Pancreas (tissue), 10 donors: ENCODE measurements around the gene DSCAM. TPM values are rescaled to one million over a fixed set of nuclear protein-coding genes. Genes with fewer than 3 reads are reported as not detected.

Source experiments
- ATAC-seq, 4 donors: fragments of 200-7000 bp; cut with Tn5 transposase; one replicate each; pipeline versions ENCODE4 v1.8.0 to v1.9.1; 2020; ENCODE audit warnings: mild to moderate bottlenecking in 4 of 4, moderate library complexity in 4 of 4
- DNase-seq, 6 donors: peaks; one replicate each; pipeline ENCODE4 v3.0.0-alpha.2; 2020
- FAIRE-seq: peaks from 2 replicates; lab custom pipeline; 2012; peaks lifted over from hg19 to GRCh38; lab: Jason Lieb, UNC
- H3K27ac ChIP-seq, 4 donors: fragments of 200-600 bp; sonication (generic); 1 replicate in 3 of 4; 2 replicates in 1 of 4; pipeline versions ENCODE4 v1.5.0 to v1.8.0; 2020
- H3K27me3 ChIP-seq, 4 donors: fragments of 200-600 bp; one replicate each; pipeline ENCODE4 v1.8.0; 2021
- H3K36me3 ChIP-seq, 3 donors: fragments of 200-600 bp; sonication (generic) in 1 of 3; one replicate each; pipeline versions ENCODE4 v1.5.0 to v1.8.0; 2020 to 2021
- H3K4me1 ChIP-seq, 3 donors: fragments of 200-600 bp; one replicate each; pipeline ENCODE4 v1.8.0; 2021
- H3K4me3 ChIP-seq, 4 donors: fragments of 200-600 bp; sonication (generic) in 2 of 4; one replicate each; pipeline versions ENCODE4 v1.5.0 to v1.8.0; 2020 to 2021
- H3K9me3 ChIP-seq, 4 donors: fragments of 200-600 bp; one replicate each; pipeline ENCODE4 v1.8.0; 2021
- CTCF ChIP-seq, 4 donors: fragments of 200-600 bp; sonication (generic) in 3 of 4; IDR thresholded peaks; one replicate each; pipeline versions ENCODE4 v1.5.0 to v1.8.0; 2021; ENCODE audit warnings: antibody characterized with exemption in 4 of 4
- WGBS, 2 donors: extraction: QIAGEN DNeasy Blood & Tissue Kit; methylation state at CpG; one replicate each; pipeline ENCODE4 v1.1.7; 2013; 5-methylcytosine and 5-hydroxymethylcytosine counted together
- intact Hi-C, 3 donors: fragments of 100-400 bp; cut with DNase I; formaldehyde crosslinking; loops; one replicate each; pipeline versions ENCODE4 v1.11.1 to v1.14.2; 2022
- polyA plus RNA-seq, 2 donors: library from polyadenylated mRNA; stranded (reverse); fragments of 200-250 nt; gene quantifications; one replicate each; pipeline ENCODE4 v1.2.3, GENCODE V29; 2013
- total RNA-seq, 6 donors: library from RNA; stranded (reverse); fragmentation: NEBNext Ultra II Directional in 4 of 6; extraction: Animal tissue kit (Norgen Biotek cat#: 25700) in 4 of 6; gene quantifications; one replicate each; pipeline versions ENCODE4 v1.2.1 to v1.2.4, GENCODE V29; 2021 to 2023
- donor health status: healthy with polysubstance abuse.
- donor health status: DM: no; HTN: no; CAD: no; lungs with moderate emphysema.
- donor health status: DM: no; HTN: no; CAD: no.
- donor health status: control.
- donor health status: control.
- donor health status: Bipolar disorder and iron deficiency.
- donor health status: DM: yes; HTN: yes; CAD: no.
- donor health status: DM: no; HTN: no; CAD: no.
- donor health status: DM: no; HTN: no; CAD: no.
- donor health status: DM: yes; HTN: yes; CAD: no.

Gene DSCAM
- total and polyA plus RNA-seq, 8 donors = 0.05 to 0.77 (median 0.14) TPM

GRCh38 chr21:40337981-40338380, 509.0 kb downstream of the DSCAM start:
- intact Hi-C loops = no loop called here
- H3K9me3 ChIP-seq = no peaks in the 10 kb centered on the region
- TF ChIP-seq CTCF (IDR thresholded peaks at IDR 0.05) = no peak
- H3K4me1 ChIP-seq = no peaks in the 10 kb centered on the region
- no peaks in the 10 kb centered on the region for H3K36me3 ChIP-seq
- FAIRE-seq (no peak), ATAC-seq (no peak), DNase-seq (no peak)
- WGBS, 2 donors = 65 to 82% methylated on average over 13 of the region's 13 CpGs
- peaks cover 0 to 3% (median 0%) of the 10 kb centered on the region in 4 donors for H3K27me3 ChIP-seq
- H3K27ac ChIP-seq = no peak overlapping the region
- no peak overlapping the region for H3K4me3 ChIP-seq

- no peak for ATAC-seq
- no peak for DNase-seq
- Histone ChIP-seq H3K4me1 (no peaks in the 10 kb centered on the region), H3K4me3 (no peak overlapping the region), H3K36me3 (no peaks in the 10 kb centered on the region), H3K27me3 (peaks cover 0 to 3% (median 0%) of the 10 kb centered on the region in 4 donors), H3K27ac (no peak overlapping the region), H3K9me3 (no peaks in the 10 kb centered on the region)
- no peak for TF ChIP-seq CTCF (IDR thresholded peaks at IDR 0.05)
- intact Hi-C loops = no loop called here
- WGBS, 2 donors = 21 to 28% methylated on average over 5 of the region's 5 CpGs
- no peak for FAIRE-seq
Measured at GRCh38 chr21:40335704-40336103, 511.3 kb downstream of the DSCAM start.

GRCh38 chr21:40334159-40334558, 512.8 kb downstream of the DSCAM start:
- no peak overlapping the region for H3K4me3 ChIP-seq
- intact Hi-C loops = no loop called here
- H3K4me1 ChIP-seq = no peaks in the 10 kb centered on the region
- ATAC-seq = no peak
- TF ChIP-seq CTCF (IDR thresholded peaks at IDR 0.05) = no peak
- H3K36me3 ChIP-seq = no peaks in the 10 kb centered on the region
- H3K27me3 ChIP-seq = no peaks in the 10 kb centered on the region
- H3K9me3 ChIP-seq = no peaks in the 10 kb centered on the region
- 64 to 76% methylated on average over 6 of the region's 6 CpGs for WGBS, 2 donors
- FAIRE-seq = no peak
- DNase-seq = no peak
- H3K27ac ChIP-seq = no peak overlapping the region

- H3K4me1 ChIP-seq = no peaks in the 10 kb centered on the region
- TF ChIP-seq CTCF (IDR thresholded peaks at IDR 0.05) = no peak
- H3K27ac ChIP-seq = no peak overlapping the region
- H3K27me3 ChIP-seq = no peaks in the 10 kb centered on the region
- WGBS, 2 donors = 62 to 73% methylated on average over 4 of the region's 4 CpGs
- H3K4me3 ChIP-seq = no peak overlapping the region
- ATAC-seq = no peak
- no peak for FAIRE-seq
- no peak for DNase-seq
- no peaks in the 10 kb centered on the region for H3K36me3 ChIP-seq
- intact Hi-C loops = no loop called here
- H3K9me3 ChIP-seq = no peaks in the 10 kb centered on the region
Measured at GRCh38 chr21:40333731-40334130, 513.2 kb downstream of the DSCAM start.

GRCh38 chr21:40331804-40332203, 515.2 kb downstream of the DSCAM start:
- Histone ChIP-seq H3K4me1 (no peaks in the 10 kb centered on the region), H3K27me3 (no peaks in the 10 kb centered on the region), H3K4me3 (no peak overlapping the region), H3K27ac (no peak overlapping the region), H3K36me3 (no peaks in the 10 kb centered on the region), H3K9me3 (no peaks in the 10 kb centered on the region)
- no peak for DNase-seq
- no peak for TF ChIP-seq CTCF (IDR thresholded peaks at IDR 0.05)
- ATAC-seq = no peak
- intact Hi-C loops = no loop called here
- WGBS, 2 donors = 78 to 79% methylated on average over 3 of the region's 3 CpGs
- FAIRE-seq = no peak
